Prostate gland (tissue), 2 donors: ENCODE data around the gene PTPRG.

ENCODE experiments used
- POLR2A ChIP-seq: fragments of 450-650 bp; IDR thresholded peaks from one replicate; pipeline ENCODE4 v1.6.1; 2016; ENCODE audit warnings: antibody characterized with exemption, mild to moderate bottlenecking
- TF ChIP-seq, protein P1 (sequence below), 4 experiments: fragments of 200-600 bp in 2 of 4; fragments of 450-650 bp in 2 of 4; sonication (generic) in 2 of 4; IDR thresholded peaks; 1 replicate in 3 of 4; 2 replicates in 1 of 4; pipeline ENCODE4 v1.5.1; 2016 to 2019; ENCODE audit warnings: antibody characterized with exemption in 4 of 4, mild to moderate bottlenecking in 2 of 4, moderate library complexity in 2 of 4

DNA sequence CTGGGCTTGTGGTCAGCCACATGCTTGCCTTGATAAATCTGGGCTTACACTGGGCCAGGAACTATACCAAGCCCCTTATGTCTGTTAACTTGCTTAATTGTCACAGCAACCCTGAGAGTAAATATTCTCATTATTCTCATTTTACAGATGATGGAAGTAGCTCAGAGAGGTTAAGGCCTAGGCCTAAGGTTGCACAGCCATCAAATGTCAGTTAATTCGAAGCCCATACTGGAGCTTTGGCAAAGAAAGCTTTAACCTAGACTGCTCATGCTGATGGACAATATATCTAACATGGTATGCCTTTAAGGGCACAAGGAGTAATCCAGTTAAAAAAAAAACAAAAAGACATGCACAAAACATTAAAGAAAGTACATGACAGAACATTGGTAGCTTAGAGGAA is 591.9 kb downstream of the PTPRG start:
- TF ChIP-seq, protein P1, sequence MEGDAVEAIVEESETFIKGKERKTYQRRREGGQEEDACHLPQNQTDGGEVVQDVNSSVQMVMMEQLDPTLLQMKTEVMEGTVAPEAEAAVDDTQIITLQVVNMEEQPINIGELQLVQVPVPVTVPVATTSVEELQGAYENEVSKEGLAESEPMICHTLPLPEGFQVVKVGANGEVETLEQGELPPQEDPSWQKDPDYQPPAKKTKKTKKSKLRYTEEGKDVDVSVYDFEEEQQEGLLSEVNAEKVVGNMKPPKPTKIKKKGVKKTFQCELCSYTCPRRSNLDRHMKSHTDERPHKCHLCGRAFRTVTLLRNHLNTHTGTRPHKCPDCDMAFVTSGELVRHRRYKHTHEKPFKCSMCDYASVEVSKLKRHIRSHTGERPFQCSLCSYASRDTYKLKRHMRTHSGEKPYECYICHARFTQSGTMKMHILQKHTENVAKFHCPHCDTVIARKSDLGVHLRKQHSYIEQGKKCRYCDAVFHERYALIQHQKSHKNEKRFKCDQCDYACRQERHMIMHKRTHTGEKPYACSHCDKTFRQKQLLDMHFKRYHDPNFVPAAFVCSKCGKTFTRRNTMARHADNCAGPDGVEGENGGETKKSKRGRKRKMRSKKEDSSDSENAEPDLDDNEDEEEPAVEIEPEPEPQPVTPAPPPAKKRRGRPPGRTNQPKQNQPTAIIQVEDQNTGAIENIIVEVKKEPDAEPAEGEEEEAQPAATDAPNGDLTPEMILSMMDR (IDR thresholded peaks at IDR 0.05) = no peak
- no peak for TF ChIP-seq POLR2A
